Lower leg skin (tissue), 4 donors: Measurements from ENCODE around the gene ZIC1. TPM values are rescaled to one million over a fixed set of nuclear protein-coding genes. Genes with fewer than 3 reads are reported as not detected.

ENCODE experiments used
- DNase-seq, 2 donors: peaks; one replicate each; pipeline ENCODE4 v3.0.0-alpha.2; 2019; ENCODE audit warnings: low spot score in 2 of 2
- H3K4me3 ChIP-seq: fragments of 200-600 bp; sonication (generic); 2 replicates; pipeline ENCODE4 v1.5.1; 2017; ENCODE audit warnings: mild to moderate bottlenecking, low read depth; ENCODE audit not compliant: poor library complexity, severe bottlenecking
- POLR2A ChIP-seq, 2 donors: fragments of 450-650 bp; IDR thresholded peaks; one replicate each; pipeline ENCODE4 v1.6.1; 2016 to 2017; ENCODE audit warnings: antibody characterized with exemption in 2 of 2, mild to moderate bottlenecking in 1 of 2, moderate library complexity in 1 of 2
- WGBS, 2 donors: methylation state at CpG; one replicate each; pipeline ENCODE4 v1.1.5; 2018; 5-methylcytosine and 5-hydroxymethylcytosine counted together
- intact Hi-C: fragments of 100-400 bp; cut with DNase I; formaldehyde crosslinking; loops from one replicate; pipeline ENCODE4 v1.15.0; 2023; ENCODE audit warnings: low total_unique reads
- total RNA-seq, 4 donors: library from RNA; depleted of rRNA; stranded (reverse); fragments of >200 nt; gene quantifications; one replicate each; pipeline ENCODE4 v1.1.0, GENCODE V29; 2016
- TF ChIP-seq, protein P1 (sequence below), 3 donors: fragments of 450-650 bp; IDR thresholded peaks; one replicate each; pipeline ENCODE4 v1.5.1; 2016; ENCODE audit warnings: antibody characterized with exemption in 3 of 3, mild to moderate bottlenecking in 3 of 3, moderate library complexity in 2 of 3

The ZIC1 gene
- total RNA-seq, 4 donors from 2014 or later: 0.30 to 2.9 (median 1.1) TPM

DNA sequence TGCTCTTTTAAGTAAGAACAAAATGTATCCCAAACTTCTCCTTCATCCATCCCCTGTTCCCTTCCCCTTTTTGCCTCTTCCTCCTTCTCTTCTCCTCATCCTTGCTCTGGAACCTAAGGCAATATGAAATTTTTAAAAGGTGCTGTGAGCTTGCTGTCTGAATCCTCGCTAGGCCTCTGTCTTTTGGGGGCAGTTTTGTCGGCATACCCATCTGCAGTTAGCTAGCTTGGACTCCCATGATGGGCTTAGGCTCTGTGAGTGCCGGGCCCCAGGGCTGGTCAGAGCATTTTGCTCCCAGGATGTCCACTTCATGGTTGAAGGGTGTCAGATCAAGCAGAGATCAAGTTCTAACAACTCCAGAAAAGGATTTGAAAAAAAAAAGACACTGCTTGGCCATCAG is 18.6 kb downstream of the ZIC1 start:
- TF ChIP-seq, protein P1, sequence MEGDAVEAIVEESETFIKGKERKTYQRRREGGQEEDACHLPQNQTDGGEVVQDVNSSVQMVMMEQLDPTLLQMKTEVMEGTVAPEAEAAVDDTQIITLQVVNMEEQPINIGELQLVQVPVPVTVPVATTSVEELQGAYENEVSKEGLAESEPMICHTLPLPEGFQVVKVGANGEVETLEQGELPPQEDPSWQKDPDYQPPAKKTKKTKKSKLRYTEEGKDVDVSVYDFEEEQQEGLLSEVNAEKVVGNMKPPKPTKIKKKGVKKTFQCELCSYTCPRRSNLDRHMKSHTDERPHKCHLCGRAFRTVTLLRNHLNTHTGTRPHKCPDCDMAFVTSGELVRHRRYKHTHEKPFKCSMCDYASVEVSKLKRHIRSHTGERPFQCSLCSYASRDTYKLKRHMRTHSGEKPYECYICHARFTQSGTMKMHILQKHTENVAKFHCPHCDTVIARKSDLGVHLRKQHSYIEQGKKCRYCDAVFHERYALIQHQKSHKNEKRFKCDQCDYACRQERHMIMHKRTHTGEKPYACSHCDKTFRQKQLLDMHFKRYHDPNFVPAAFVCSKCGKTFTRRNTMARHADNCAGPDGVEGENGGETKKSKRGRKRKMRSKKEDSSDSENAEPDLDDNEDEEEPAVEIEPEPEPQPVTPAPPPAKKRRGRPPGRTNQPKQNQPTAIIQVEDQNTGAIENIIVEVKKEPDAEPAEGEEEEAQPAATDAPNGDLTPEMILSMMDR (IDR thresholded peaks at IDR 0.05): no peak
- no peak for TF ChIP-seq POLR2A (IDR thresholded peaks at IDR 0.05)
- no peak for DNase-seq
- WGBS, 2 donors: 74 to 76% methylated on average over 3 of the region's 3 CpGs
- intact Hi-C loops: no loop called here
- H3K4me3 ChIP-seq: no peak overlapping the region

- DNase-seq: no peak
- no peak overlapping the region for H3K4me3 ChIP-seq
- no peak for TF ChIP-seq POLR2A (IDR thresholded peaks at IDR 0.05)
- TF ChIP-seq, protein P1 (IDR thresholded peaks at IDR 0.05): no peak
- intact Hi-C loops: no loop called here
- 67 to 74% methylated on average over 1 of the region's 1 CpG for WGBS, 2 donors
Measured at GRCh38 chr3:147428326-147428725, 19.2 kb downstream of the ZIC1 start.

DNA sequence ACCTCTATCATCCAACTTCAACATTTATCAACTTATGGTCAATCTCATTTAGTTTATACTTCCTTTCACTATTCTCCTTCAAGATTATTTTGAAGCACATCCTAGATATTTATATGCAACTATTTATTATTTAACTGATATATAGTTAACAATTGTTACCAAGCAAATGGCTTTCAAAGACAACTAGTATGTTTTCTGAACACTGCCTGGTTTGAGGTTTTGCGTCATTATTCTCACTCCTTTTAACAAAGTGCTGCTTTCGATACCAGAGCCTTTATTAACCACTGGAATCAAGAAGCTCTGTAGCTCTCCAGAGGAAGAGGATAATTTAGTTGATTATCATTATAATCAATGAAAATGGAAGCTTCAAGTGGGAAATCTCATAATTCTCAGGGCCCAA is 19.6 kb downstream of the ZIC1 start:
- DNase-seq: no peak
- no peak overlapping the region for H3K4me3 ChIP-seq
- intact Hi-C loops: no loop called here
- WGBS, 2 donors: 91 to 94% methylated on average over 2 of the region's 2 CpGs
- TF ChIP-seq, protein P1 (IDR thresholded peaks at IDR 0.05): no peak
- TF ChIP-seq POLR2A (IDR thresholded peaks at IDR 0.05): no peak

DNA sequence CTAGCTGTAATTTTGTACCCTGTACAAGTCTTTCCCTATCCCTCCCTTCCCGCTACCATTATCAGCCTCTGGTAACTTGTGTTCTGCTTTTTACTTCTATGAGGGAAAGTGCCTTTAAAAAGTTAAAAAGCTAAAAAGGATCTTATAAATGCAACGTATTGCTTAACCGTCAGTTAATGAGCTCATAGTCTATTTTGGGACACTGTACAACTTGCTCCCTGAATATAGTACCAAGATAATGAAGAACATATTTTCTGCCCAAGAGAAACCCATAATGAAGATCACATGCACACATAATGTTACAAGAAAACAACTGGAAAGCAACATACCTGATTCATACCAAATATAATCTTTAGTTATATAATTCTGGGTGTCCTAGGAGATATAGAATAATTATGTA is 22.6 kb downstream of the ZIC1 start:
- intact Hi-C loops: no loop called here
- no peak for TF ChIP-seq POLR2A (IDR thresholded peaks at IDR 0.05)
- TF ChIP-seq, protein P1 (IDR thresholded peaks at IDR 0.05): no peak
- no peak overlapping the region for H3K4me3 ChIP-seq
- WGBS, 2 donors: 51 to 60% methylated on average over 3 of the region's 3 CpGs
- no peak for DNase-seq

DNA sequence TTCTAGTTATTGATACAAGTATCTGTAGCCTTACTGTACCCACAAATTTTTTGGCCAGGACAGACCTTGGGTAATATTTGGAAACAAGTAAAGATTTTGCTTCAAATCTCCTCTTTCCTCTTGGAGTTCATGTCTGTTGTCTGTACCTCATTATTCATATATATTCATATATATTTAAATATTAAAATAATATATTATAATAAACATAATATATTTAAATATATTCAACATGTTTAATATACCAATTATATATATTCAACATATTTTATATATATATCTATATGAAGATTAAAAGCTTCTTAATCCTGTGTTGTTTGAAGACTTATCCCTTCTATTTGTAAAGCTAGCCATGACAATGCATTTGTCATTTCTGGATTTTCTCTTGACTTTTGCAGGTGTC is 38.1 kb downstream of the ZIC1 start:
- no peak for DNase-seq
- TF ChIP-seq, protein P1 (IDR thresholded peaks at IDR 0.05): no peak
- no peak for TF ChIP-seq POLR2A (IDR thresholded peaks at IDR 0.05)
- H3K4me3 ChIP-seq: no peak overlapping the region
- intact Hi-C loops: no loop called here

GRCh38 chr3:147449669-147450068 is 40.5 kb downstream of the ZIC1 start:
- no peak for TF ChIP-seq POLR2A (IDR thresholded peaks at IDR 0.05)
- TF ChIP-seq, protein P1 (IDR thresholded peaks at IDR 0.05): no peak
- no peak overlapping the region for H3K4me3 ChIP-seq
- DNase-seq: no peak
- WGBS, 2 donors: 31% methylated on average over 3 of the region's 3 CpGs
- intact Hi-C loops: no loop called here
